GM23248 (cell line): ENCODE data around the gene GRIA3. TPM values are rescaled to one million over a fixed set of nuclear protein-coding genes. Genes with fewer than 3 reads are reported as not detected.
A peak's percentile ranks its signal among the peaks of the same experiment; 100 is the strongest.
"Not testable (repeated sequence)": the region's sequence is repeated elsewhere in the genome, so short reads cannot be mapped to it uniquely, and the experiment has no call there.

Source experiments
- DNase-seq: peaks from one replicate; pipeline ENCODE4 v3.0.0-alpha.2; 2015
- H2AFZ ChIP-seq: fragments of 200-600 bp; sonication (generic); 2 replicates; pipeline ENCODE4 v1.6.1; 2016; ENCODE audit warnings: antibody characterized with exemption
- H3F3A ChIP-seq: fragments of 200-600 bp; sonication (generic); 2 replicates; pipeline ENCODE4 v1.6.1; 2016; ENCODE audit warnings: mild to moderate bottlenecking, antibody characterized with exemption, mixed run types; ENCODE audit not compliant: insufficient read depth
- H3K27ac ChIP-seq: fragments of 200-600 bp; sonication (generic); 2 replicates; pipeline ENCODE4 v1.5.1; 2016; ENCODE audit warnings: mild to moderate bottlenecking
- H3K27me3 ChIP-seq: fragments of 200-600 bp; sonication (generic); replicated peaks from 2 replicates; pipeline ENCODE4 v1.6.1; 2016; ENCODE audit warnings: mild to moderate bottlenecking; ENCODE audit not compliant: insufficient read depth
- H3K36me3 ChIP-seq: fragments of 200-600 bp; sonication (generic); 2 replicates; pipeline ENCODE4 v1.6.1; 2016; ENCODE audit warnings: low read depth, mild to moderate bottlenecking
- H3K4me1 ChIP-seq: fragments of 200-600 bp; sonication (generic); 2 replicates; pipeline ENCODE4 v1.6.1; 2016; ENCODE audit warnings: mild to moderate bottlenecking; ENCODE audit not compliant: insufficient read depth
- H3K4me2 ChIP-seq: fragments of 200-600 bp; sonication (generic); one replicate; pipeline ENCODE4 v1.6.1; 2016; ENCODE audit warnings: mild to moderate bottlenecking; ENCODE audit not compliant: unreplicated experiment
- H3K4me3 ChIP-seq: fragments of 200-600 bp; sonication (generic); 2 replicates; pipeline ENCODE4 v1.5.1; 2016; ENCODE audit warnings: mild to moderate bottlenecking
- H3K79me2 ChIP-seq: fragments of 200-600 bp; sonication (generic); 2 replicates; pipeline ENCODE4 v1.6.1; 2016; ENCODE audit warnings: mild to moderate bottlenecking; ENCODE audit not compliant: insufficient read depth
- H3K9ac ChIP-seq: fragments of 200-600 bp; sonication (generic); 2 replicates; pipeline ENCODE4 v1.6.1; 2016; ENCODE audit warnings: mild to moderate bottlenecking
- H3K9me2 ChIP-seq: fragments of 200-600 bp; sonication (generic); 2 replicates; pipeline ENCODE4 v1.6.1; 2016; ENCODE audit warnings: mixed run types, mild to moderate bottlenecking, moderate library complexity; ENCODE audit not compliant: insufficient read depth
- H3K9me3 ChIP-seq: fragments of 200-600 bp; sonication (generic); one replicate; pipeline ENCODE4 v1.6.1; 2017; ENCODE audit warnings: low read depth
- H4K20me1 ChIP-seq: fragments of 200-600 bp; sonication (generic); 2 replicates; pipeline ENCODE4 v1.6.0; 2016; ENCODE audit not compliant: insufficient read depth
- EZH2 ChIP-seq: fragments of 200-600 bp; sonication (generic); IDR thresholded peaks from 2 replicates; pipeline ENCODE4 v1.6.1; 2018; ENCODE audit warnings: antibody characterized with exemption, mild to moderate bottlenecking; ENCODE audit not compliant: insufficient read depth, poor library complexity, severe bottlenecking
- EZH2phosphoT487 ChIP-seq: fragments of 200-600 bp; sonication (generic); IDR thresholded peaks from 2 replicates; pipeline ENCODE4 v1.6.1; 2018; ENCODE audit warnings: antibody characterized with exemption, moderate library complexity, mild to moderate bottlenecking, low read depth; ENCODE audit not compliant: insufficient read depth
- WGBS, 2 experiments: methylation state at CpG; one replicate each; pipeline ENCODE4 v1.1.6; 2015 to 2017; ENCODE audit warnings: low lambda C conversion rate in 2 of 2, low coverage in 1 of 2; ENCODE audit errors: missing lambda C conversion rate in 2 of 2; 5-methylcytosine and 5-hydroxymethylcytosine counted together
- in situ Hi-C: fragments of 300-500 bp; cut with MboI; formaldehyde crosslinking; loops from 2 replicates; pipeline ENCODE4 v1.15.0; 2020
- polyA plus RNA-seq: library from polyadenylated mRNA; unstranded; fragments of >200 nt; fragmentation: Nextera tagmentation; extraction: Ambion mirVana; gene quantifications from 2 replicates; pipeline ENCODE4 v1.2.1, GENCODE V29; 2016
- total RNA-seq: library from RNA; depleted of rRNA; stranded (reverse); fragments of >200 nt; shearing (Covaris generic); gene quantifications from 2 replicates; pipeline ENCODE4 v1.2.3, GENCODE V29; 2014

GRIA3 gene
- total and polyA plus RNA-seq, 2 experiments from 2014 or later: 36.0 to 52.4 TPM

DNA sequence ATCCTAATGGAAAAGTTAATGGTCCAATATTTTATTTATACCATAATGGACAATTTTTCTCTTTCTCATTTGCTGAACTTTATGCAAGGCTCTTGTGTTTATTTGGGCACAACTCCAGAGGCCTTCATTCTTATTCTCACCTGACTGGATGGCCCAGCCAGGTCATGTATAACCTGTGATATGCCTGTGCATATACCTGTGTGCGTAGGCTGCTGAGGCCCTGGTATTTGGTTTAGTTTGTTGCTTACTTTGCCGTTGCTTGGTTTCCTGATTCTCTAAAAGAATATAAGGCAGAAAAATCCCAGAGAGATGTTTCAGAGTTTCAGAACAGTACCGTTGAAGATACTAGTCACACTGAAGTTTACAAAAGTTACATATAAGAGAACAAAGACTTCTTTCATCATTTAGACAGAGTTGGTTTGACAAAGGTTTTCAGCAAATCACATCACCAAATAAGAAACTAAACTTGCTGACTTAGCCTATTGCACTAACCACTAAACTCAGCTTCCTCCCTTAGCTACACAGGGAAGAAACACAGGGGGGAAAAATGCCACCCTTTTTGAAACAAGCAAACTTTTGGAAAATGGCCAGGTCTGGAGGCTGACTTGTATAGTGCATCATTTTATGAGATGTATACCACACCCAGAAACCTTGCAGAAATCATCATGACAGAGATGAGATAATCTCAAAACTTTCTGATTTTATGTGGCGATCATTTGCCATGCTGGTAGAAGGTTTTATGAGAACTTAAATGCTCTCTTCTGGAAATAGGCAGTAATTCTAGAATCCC, 248.5 kb downstream of the GRIA3 start:
- Histone ChIP-seq H3K79me2 (no peaks in the 10 kb centered on the region), H3K9me2 (no peaks in the 10 kb centered on the region), H3K9ac (no peak overlapping the region), H3K27me3 (no peaks in the 10 kb centered on the region), H4K20me1 (no peaks in the 10 kb centered on the region), H3K36me3 (no peaks in the 10 kb centered on the region), H3F3A (no peaks in the 10 kb centered on the region), H3K4me3 (no peak overlapping the region), H3K9me3 (no peaks in the 10 kb centered on the region), H3K4me1 (no peaks in the 10 kb centered on the region), H2AFZ (no peak overlapping the region), H3K4me2 (no peak overlapping the region), H3K27ac (no peak overlapping the region)
- WGBS, 2 experiments: 94 to 100% methylated on average over 4 of the region's 4 CpGs
- DNase-seq: peak; percentile 18
- TF ChIP-seq EZH2phosphoT487: no peak
- no peak for TF ChIP-seq EZH2
- in situ Hi-C loops: no loop called here

DNA sequence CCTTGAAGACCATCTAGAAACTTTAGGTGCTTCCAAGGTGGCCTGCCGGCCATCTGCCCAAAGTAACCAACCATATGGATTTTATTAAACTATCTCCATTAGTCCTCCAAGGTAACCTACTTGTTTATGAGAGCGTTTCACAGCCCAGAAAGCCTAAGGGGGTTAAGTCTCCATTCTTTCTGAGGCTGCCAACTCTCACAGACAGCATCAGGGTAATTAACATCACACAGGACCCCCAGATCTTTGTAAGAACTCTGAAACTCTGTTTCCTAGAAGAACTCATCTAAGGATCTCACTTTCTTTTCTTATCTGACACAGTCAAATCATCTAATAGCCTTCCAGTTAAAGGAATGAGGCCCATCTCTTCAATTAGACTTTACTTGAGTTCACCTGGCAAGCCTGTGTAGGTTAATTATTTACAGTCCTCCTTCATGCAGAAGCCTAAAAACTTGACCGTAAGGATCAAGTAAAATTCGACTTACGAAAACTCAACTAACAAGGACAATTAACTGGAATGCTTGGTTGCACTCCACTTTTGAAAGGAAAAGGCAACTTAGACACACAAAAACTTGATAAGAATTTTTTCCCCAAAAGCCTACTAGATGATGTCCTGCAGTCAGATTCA, 252.5 kb downstream of the GRIA3 start:
- Histone ChIP-seq H3K4me2 (no peak overlapping the region), H4K20me1 (no peaks in the 10 kb centered on the region), H3K36me3 (no peaks in the 10 kb centered on the region), H3K9me2 (no peaks in the 10 kb centered on the region), H3F3A (no peaks in the 10 kb centered on the region), H3K4me1 (no peaks in the 10 kb centered on the region), H3K27ac (no peak overlapping the region), H3K79me2 (no peaks in the 10 kb centered on the region), H3K9me3 (no peaks in the 10 kb centered on the region), H3K9ac (no peak overlapping the region), H3K4me3 (no peak overlapping the region), H2AFZ (no peak overlapping the region), H3K27me3 (no peaks in the 10 kb centered on the region)
- WGBS, 2 experiments: 79 to 89% methylated on average over 5 of the region's 5 CpGs
- in situ Hi-C loops: no loop called here
- TF ChIP-seq EZH2: no peak
- no peak for TF ChIP-seq EZH2phosphoT487
- DNase-seq: no peak

DNA sequence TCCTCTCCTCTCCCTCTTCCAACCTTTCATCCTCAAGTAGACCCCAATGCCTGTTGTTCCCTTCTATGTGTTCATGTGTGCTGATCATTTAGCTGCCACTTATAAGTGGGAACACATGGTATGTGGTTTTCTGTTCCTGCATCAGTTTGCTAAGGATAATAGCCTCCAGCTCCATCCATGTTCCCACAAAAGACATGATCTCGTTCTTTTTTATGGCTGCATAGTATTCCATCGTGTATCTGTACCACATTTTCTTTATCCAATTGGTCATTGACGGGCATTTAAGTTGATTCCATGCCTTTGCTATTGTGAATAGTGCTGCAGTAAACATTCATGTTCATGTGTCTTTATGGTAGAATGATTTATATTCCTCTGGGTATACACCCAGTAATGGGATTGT, 255.8 kb downstream of the GRIA3 start:
- H3K4me2 ChIP-seq, H3K9me3 ChIP-seq, H3K27me3 ChIP-seq, H4K20me1 ChIP-seq, H3K36me3 ChIP-seq, H3K9me2 ChIP-seq, in situ Hi-C loops, H3K4me3 ChIP-seq, DNase-seq, H3K79me2 ChIP-seq, H3F3A ChIP-seq, H3K4me1 ChIP-seq, H3K27ac ChIP-seq, H2AFZ ChIP-seq, H3K9ac ChIP-seq: not testable (repeated sequence)
- WGBS, 2 experiments: 78 to 89% methylated on average over 3 of the region's 3 CpGs

DNA sequence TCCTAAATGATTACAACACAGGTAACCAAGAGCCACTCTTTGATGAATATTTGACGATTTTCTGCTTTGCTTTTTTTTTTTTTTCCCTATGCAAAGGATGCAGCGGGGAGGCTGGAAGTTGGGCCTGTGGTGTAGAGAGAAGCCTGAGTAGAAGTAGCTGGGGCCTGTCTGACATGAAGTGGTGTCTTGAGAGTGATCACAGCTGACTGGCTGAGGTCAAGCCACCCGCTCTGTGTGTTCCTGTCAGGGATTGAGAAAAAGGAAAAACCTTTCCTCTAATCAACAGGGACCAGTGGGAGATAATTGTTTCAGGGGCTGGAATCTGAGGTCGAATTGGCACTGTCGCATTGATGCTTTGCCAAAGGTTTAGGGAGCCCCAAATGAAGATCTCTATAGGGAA, 258.7 kb downstream of the GRIA3 start:
- no peak overlapping the region for H3K4me3 ChIP-seq
- H3K27ac ChIP-seq: no peak overlapping the region
- H4K20me1 ChIP-seq: no peaks in the 10 kb centered on the region
- no peak for DNase-seq
- no peak for TF ChIP-seq EZH2
- TF ChIP-seq EZH2phosphoT487: no peak
- H3K27me3 ChIP-seq: no peaks in the 10 kb centered on the region
- no peaks in the 10 kb centered on the region for H3K9me2 ChIP-seq
- H3K9ac ChIP-seq: no peak overlapping the region
- H2AFZ ChIP-seq: no peak overlapping the region
- in situ Hi-C loops: no loop called here
- H3K79me2 ChIP-seq: no peaks in the 10 kb centered on the region
- no peaks in the 10 kb centered on the region for H3K4me1 ChIP-seq
- no peaks in the 10 kb centered on the region for H3K36me3 ChIP-seq
- H3K4me2 ChIP-seq: no peak overlapping the region
- no peaks in the 10 kb centered on the region for H3K9me3 ChIP-seq
- 89 to 92% methylated on average over 3 to 4 of the region's 5 CpGs for WGBS, 2 experiments
- no peaks in the 10 kb centered on the region for H3F3A ChIP-seq
